Smooth muscle cell of the brain vasculature (primary cell): ENCODE data around the gene SPEG.
A peak's percentile ranks its signal among the peaks of the same experiment; 100 is the strongest.

Experiments used
- DNase-seq: peaks from one replicate; pipeline ENCODE4 v3.0.0-alpha.2; 2012; ENCODE audit warnings: low read depth, low spot score

Gene SPEG

GRCh38 chr2:219514196-219514761 lies 79.6 kb downstream of the SPEG start, which contains the start of gene ASIC4:
TSS of gene ASIC4 (plus strand) at chr2:219514482. CDS start at chr2:219514725, 243 bp downstream.
- no peak for DNase-seq

- no peak for DNase-seq
These were observed 80.2 kb downstream of the SPEG start for GRCh38 chr2:219514836-219515235.

- DNase-seq, result no peak
These were observed 81.4 kb downstream of the SPEG start for GRCh38 chr2:219515874-219516629.

- DNase-seq, result no peak
These were observed 82.2 kb downstream of the SPEG start for GRCh38 chr2:219516888-219517287.

- no peak for DNase-seq
These were observed 83.5 kb downstream of the SPEG start for GRCh38 chr2:219517954-219518778.

GRCh38 chr2:219519526-219519916 lies 84.9 kb downstream of the SPEG start:
- DNase-seq, result no peak

- DNase-seq, result no peak
These were observed 85.4 kb downstream of the SPEG start for GRCh38 chr2:219520079-219520478.

- no peak for DNase-seq
These were observed 86.6 kb downstream of the SPEG start for GRCh38 chr2:219521066-219521880.

GRCh38 chr2:219522111-219523030 lies 87.7 kb downstream of the SPEG start:
- DNase-seq, result no peak

GRCh38 chr2:219523031-219523671 lies 88.5 kb downstream of the SPEG start:
- no peak for DNase-seq

GRCh38 chr2:219524817-219525216 lies 90.2 kb downstream of the SPEG start:
- DNase-seq, result no peak

- no peak for DNase-seq
These were observed 91.0 kb downstream of the SPEG start for GRCh38 chr2:219525533-219526232.

GRCh38 chr2:219526320-219527075 lies 91.9 kb downstream of the SPEG start:
- no peak for DNase-seq

GRCh38 chr2:219527076-219527394 lies 92.4 kb downstream of the SPEG start:
- no peak for DNase-seq

- DNase-seq, result no peak
These were observed 92.8 kb downstream of the SPEG start for GRCh38 chr2:219527472-219527871.

GRCh38 chr2:219530048-219530963 lies 95.7 kb downstream of the SPEG start:
- peak; percentile 65 for DNase-seq

GRCh38 chr2:219531639-219532377 lies 97.2 kb downstream of the SPEG start:
- no peak for DNase-seq
